ENCODE measurements around the gene PKNOX2. TPM values are rescaled to one million over a fixed set of nuclear protein-coding genes. Genes with fewer than 3 reads are reported as not detected.
A peak's percentile ranks its signal among the peaks of the same experiment; 100 is the strongest.

The PKNOX2 gene
- total RNA-seq, 1 experiment from 2014 or later, result 3.7 TPM

DNA sequence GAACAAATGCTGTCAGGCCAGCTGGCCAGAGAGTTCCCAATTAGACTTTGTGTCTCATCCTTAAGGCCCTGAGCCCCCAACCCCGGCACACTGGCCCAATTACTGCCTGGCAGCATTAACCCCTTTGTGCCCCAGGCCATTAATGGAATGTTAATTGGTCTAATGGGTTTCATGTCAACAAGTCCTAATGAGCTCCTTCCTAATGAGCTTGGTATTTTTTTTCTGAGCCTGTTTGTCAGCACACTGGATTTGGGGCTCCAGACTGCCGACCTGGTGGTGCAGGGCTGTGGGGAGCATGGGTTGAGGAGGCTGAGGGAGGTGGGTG is 182.7 kb downstream of the PKNOX2 start (continued):
- TF ChIP-seq ARID4B (CRISPR knock-in tag; IDR thresholded peaks at IDR 0.05; ENCODE audit: borderline replicate concordance), result no peak
- no peak for TF ChIP-seq FOXP1 (CRISPR knock-in tag; IDR thresholded peaks at IDR 0.05; ENCODE audit: borderline replicate concordance)
- TF ChIP-seq SMAD4 (CRISPR knock-in tag; IDR thresholded peaks at IDR 0.05), result no peak
- TF ChIP-seq CBFB (CRISPR knock-in tag; IDR thresholded peaks at IDR 0.05; ENCODE audit: low read depth), result no peak
- no peak for TF ChIP-seq KAT7 (CRISPR knock-in tag; IDR thresholded peaks at IDR 0.05; ENCODE audit: borderline replicate concordance)

GRCh38 chr11:125348141-125348651 is 183.6 kb downstream of the PKNOX2 start:
- DNase-seq (ENCODE audit: low spot score), result no peak
- no peaks in the 10 kb centered on the region for H3K36me3 Mint-ChIP-seq
- peaks cover 22% of the 10 kb centered on the region for H3K27me3 Mint-ChIP-seq (ENCODE audit: low read depth)
- H3K4me3 Mint-ChIP-seq, result no peak overlapping the region
- no peak overlapping the region for H3K27ac Mint-ChIP-seq
- ChIA-PET POLR2A (no interaction called here), CTCF (interaction anchor here (0.5 to 7.4 kb wide), 24 partner anchors 16 to 450 kb away, joined by 3 to 96 read pairs (median 4); partner anchors contain the start of genes PKNOX2 and TMEM218)
- peaks cover 50% of the 10 kb centered on the region for H3K4me1 Mint-ChIP-seq
- no peaks in the 10 kb centered on the region for H3K9me3 Mint-ChIP-seq
- ATAC-seq, result no peak; the same call in 1 of the 2 replicates
- TF ChIP-seq FOXP1 (CRISPR knock-in tag; IDR thresholded peaks at IDR 0.05; ENCODE audit: borderline replicate concordance) (peak; percentile 79; the same call in 1 of the 2 replicates), ZBTB43 (CRISPR knock-in tag; IDR thresholded peaks at IDR 0.05) (0 out of 2 replicates have a peak, but pooled peaks have one; percentile 60), ATF2 (CRISPR knock-in tag; IDR thresholded peaks at IDR 0.05; ENCODE audit: borderline replicate concordance, low read depth) (no peak), GTF2I (CRISPR knock-in tag; conservative IDR thresholded peaks at IDR 0.05) (no peak), E2F5 (CRISPR knock-in tag; IDR thresholded peaks at IDR 0.05) (no peak), ATF3 (CRISPR knock-in tag; conservative IDR thresholded peaks at IDR 0.05) (no peak), MAX (CRISPR knock-in tag; IDR thresholded peaks at IDR 0.05) (peak; percentile 79), NR2C2 (CRISPR knock-in tag; IDR thresholded peaks at IDR 0.05) (no peak), NFATC4 (CRISPR knock-in tag; IDR thresholded peaks at IDR 0.05) (no peak)
- TF ChIP-seq, protein P1, sequence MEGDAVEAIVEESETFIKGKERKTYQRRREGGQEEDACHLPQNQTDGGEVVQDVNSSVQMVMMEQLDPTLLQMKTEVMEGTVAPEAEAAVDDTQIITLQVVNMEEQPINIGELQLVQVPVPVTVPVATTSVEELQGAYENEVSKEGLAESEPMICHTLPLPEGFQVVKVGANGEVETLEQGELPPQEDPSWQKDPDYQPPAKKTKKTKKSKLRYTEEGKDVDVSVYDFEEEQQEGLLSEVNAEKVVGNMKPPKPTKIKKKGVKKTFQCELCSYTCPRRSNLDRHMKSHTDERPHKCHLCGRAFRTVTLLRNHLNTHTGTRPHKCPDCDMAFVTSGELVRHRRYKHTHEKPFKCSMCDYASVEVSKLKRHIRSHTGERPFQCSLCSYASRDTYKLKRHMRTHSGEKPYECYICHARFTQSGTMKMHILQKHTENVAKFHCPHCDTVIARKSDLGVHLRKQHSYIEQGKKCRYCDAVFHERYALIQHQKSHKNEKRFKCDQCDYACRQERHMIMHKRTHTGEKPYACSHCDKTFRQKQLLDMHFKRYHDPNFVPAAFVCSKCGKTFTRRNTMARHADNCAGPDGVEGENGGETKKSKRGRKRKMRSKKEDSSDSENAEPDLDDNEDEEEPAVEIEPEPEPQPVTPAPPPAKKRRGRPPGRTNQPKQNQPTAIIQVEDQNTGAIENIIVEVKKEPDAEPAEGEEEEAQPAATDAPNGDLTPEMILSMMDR (IDR thresholded peaks at IDR 0.05), result no peak

Data from WTC11 (cell line).